ENCODE measurements around the gene MED9. TPM values are rescaled to one million over a fixed set of nuclear protein-coding genes. Genes with fewer than 3 reads are reported as not detected.

MED9 gene
- polyA plus RNA-seq, 1 of the 3 experiments (the other 2 are of a cell fraction) = 10.1 TPM

GRCh38 chr17:17535957-17536356, 59.2 kb downstream of the MED9 start:
- Histone ChIP-seq H3K36me3 (replicated peaks in 1 of 2; ENCODE audit: control insufficient read depth in 1 of 2, insufficient read depth in 2 of 2, low read length in 1 of 2) (no peaks in the 10 kb centered on the region), H3K9me2 (no peaks in the 10 kb centered on the region), H3K9me3 (no peaks in the 10 kb centered on the region), H3K27ac (ENCODE audit: low read depth in 2 of 2, low read length in 1 of 2) (peak overlapping the region in 1 of 2 experiments; percentile 24; a peak in 1 of 4 replicates), H4K20me1 (ENCODE audit: insufficient read depth) (no peaks in the 10 kb centered on the region), H3K4me3 (ENCODE audit: low read depth in 2 of 2, low read length in 1 of 2) (no peak overlapping the region), H2AFZ (ENCODE audit: low read depth) (no peak overlapping the region), H3K4me2 (no peak overlapping the region), H3K9ac (no peak overlapping the region), H3K4me1 (ENCODE audit: control insufficient read depth in 1 of 2, insufficient read depth in 2 of 2, low read depth in 1 of 2, low read length in 1 of 2) (peaks cover 0 to 46% of the 10 kb centered on the region in 2 experiments; a peak in 1 of 4 replicates), H3K79me2 (ENCODE audit: insufficient read depth) (no peaks in the 10 kb centered on the region), H3F3A (replicated peaks; ENCODE audit: insufficient read depth) (peaks cover 5% of the 10 kb centered on the region), H3K27me3 (ENCODE audit: insufficient read depth) (no peaks in the 10 kb centered on the region)
- POLR2A ChIA-PET = no interaction called here
- peak; percentile 62 for DNase-seq
- 53% methylated on average over 4 of the region's 7 CpGs for WGBS (ENCODE audit: low lambda C conversion rate)
- CTCF ChIA-PET = interaction anchor here (0.6 kb wide), 1 partner anchor 19 kb away, joined by 3 read pairs; no protein-coding TSS in a partner anchor
- TF ChIP-seq EP300 (IDR thresholded peaks at IDR 0.05; ENCODE audit: borderline replicate concordance in 1 of 2, low read depth in 1 of 2, low read length in 1 of 2) (0 out of 4 replicates have a peak, but pooled peaks of 1 of the 2 experiments have one; percentile 10), CTCF (IDR thresholded peaks at IDR 0.05) (no peak)

GRCh38 chr17:17536702-17537101, 59.9 kb downstream of the MED9 start:
- TF ChIP-seq GATA2 (CRISPR knock-in tag; IDR thresholded peaks at IDR 0.05) (no peak), RFX5 (IDR thresholded peaks at IDR 0.05; ENCODE audit: low read length) (no peak), EZH2phosphoT487 (IDR thresholded peaks at IDR 0.05; ENCODE audit: borderline replicate concordance, low read depth) (no peak), FOSL2 (IDR thresholded peaks at IDR 0.05; ENCODE audit: borderline replicate concordance, low read depth) (no peak), RAD21 (IDR thresholded peaks at IDR 0.05; ENCODE audit: low read length) (no peak), GABPA (IDR thresholded peaks at IDR 0.05; ENCODE audit: low read depth) (no peak), SIN3A (IDR thresholded peaks at IDR 0.05; ENCODE audit: borderline replicate concordance, low read depth, low read length) (no peak), YY1 (IDR thresholded peaks at IDR 0.05; ENCODE audit: low read depth) (no peak)
- ChIA-PET CTCF (interaction anchor here (1.3 kb wide), 2 partner anchors 12 to 76 kb away, joined by 3 read pairs; no protein-coding TSS in a partner anchor), POLR2A (no interaction called here)
- DNase-seq = no peak
- no peak overlapping the region for H3K4me3 ChIP-seq (ENCODE audit: low read depth in 2 of 2, low read length in 1 of 2)
- no peak overlapping the region for H3K4me2 ChIP-seq
- peaks cover 5% of the 10 kb centered on the region for H3F3A ChIP-seq (replicated peaks; ENCODE audit: insufficient read depth)
- peak overlapping the region in 1 of 2 experiments; percentile 24; a peak in 1 of 4 replicates for H3K27ac ChIP-seq (ENCODE audit: low read depth in 2 of 2, low read length in 1 of 2)
- H3K27me3 ChIP-seq (ENCODE audit: insufficient read depth) = no peaks in the 10 kb centered on the region
- no peaks in the 10 kb centered on the region for H3K9me3 ChIP-seq
- H2AFZ ChIP-seq (ENCODE audit: low read depth) = no peak overlapping the region
- peaks cover 0 to 54% of the 10 kb centered on the region in 2 experiments; a peak in 1 of 4 replicates for H3K4me1 ChIP-seq (ENCODE audit: control insufficient read depth in 1 of 2, insufficient read depth in 2 of 2, low read depth in 1 of 2, low read length in 1 of 2)
- no peaks in the 10 kb centered on the region for H3K79me2 ChIP-seq (ENCODE audit: insufficient read depth)
- H3K36me3 ChIP-seq (replicated peaks in 1 of 2; ENCODE audit: control insufficient read depth in 1 of 2, insufficient read depth in 2 of 2, low read length in 1 of 2) = no peaks in the 10 kb centered on the region
- 100% methylated on average over 2 of the region's 15 CpGs for WGBS (ENCODE audit: low lambda C conversion rate)
- no peaks in the 10 kb centered on the region for H3K9me2 ChIP-seq
- no peaks in the 10 kb centered on the region for H4K20me1 ChIP-seq (ENCODE audit: insufficient read depth)
- no peak overlapping the region for H3K9ac ChIP-seq
